H1 (cell line): ENCODE measurements around the gene BBS12. TPM values are rescaled to one million over a fixed set of nuclear protein-coding genes. Genes with fewer than 3 reads are reported as not detected.

Experiments
- CBX5 ChIP-seq: fragments of 300-800, 300-1000 bp; sonication (generic); IDR thresholded peaks from 2 replicates; pipeline ENCODE4 v1.7.1; 2016; ENCODE audit warnings: antibody characterized with exemption, low read length, low read depth
- polyA plus RNA-seq, 7 experiments: library from polyadenylated mRNA; depleted of rRNA in 3 of 7; stranded (reverse) in 5 of 7; unstranded in 2 of 7; fragments of >200 nt in 5 of 7; fragments of 200-250 nt in 2 of 7; gene quantifications; 1 replicate in 5 of 7; 2 replicates in 1 of 7; 4 replicates in 1 of 7; pipeline versions ENCODE4 v1.2.1 to v1.2.3, GENCODE V29; 2011 to 2013; ENCODE audit warnings: missing spikeins in 2 of 7, mixed read lengths in 2 of 7
- total RNA-seq: library from RNA; stranded (reverse); fragmentation: NEBNext Ultra II Directional; extraction: Animal tissue kit (Norgen Biotek cat#: 25700); gene quantifications from 2 replicates; pipeline ENCODE4 v1.2.1, GENCODE V29; 2021

Gene BBS12
- total and polyA plus RNA-seq, 2 of the 8 experiments (the other 6 are each of a cell fraction or from before 2014, with no cell fraction given): 0.88 to 2.6 TPM

DNA sequence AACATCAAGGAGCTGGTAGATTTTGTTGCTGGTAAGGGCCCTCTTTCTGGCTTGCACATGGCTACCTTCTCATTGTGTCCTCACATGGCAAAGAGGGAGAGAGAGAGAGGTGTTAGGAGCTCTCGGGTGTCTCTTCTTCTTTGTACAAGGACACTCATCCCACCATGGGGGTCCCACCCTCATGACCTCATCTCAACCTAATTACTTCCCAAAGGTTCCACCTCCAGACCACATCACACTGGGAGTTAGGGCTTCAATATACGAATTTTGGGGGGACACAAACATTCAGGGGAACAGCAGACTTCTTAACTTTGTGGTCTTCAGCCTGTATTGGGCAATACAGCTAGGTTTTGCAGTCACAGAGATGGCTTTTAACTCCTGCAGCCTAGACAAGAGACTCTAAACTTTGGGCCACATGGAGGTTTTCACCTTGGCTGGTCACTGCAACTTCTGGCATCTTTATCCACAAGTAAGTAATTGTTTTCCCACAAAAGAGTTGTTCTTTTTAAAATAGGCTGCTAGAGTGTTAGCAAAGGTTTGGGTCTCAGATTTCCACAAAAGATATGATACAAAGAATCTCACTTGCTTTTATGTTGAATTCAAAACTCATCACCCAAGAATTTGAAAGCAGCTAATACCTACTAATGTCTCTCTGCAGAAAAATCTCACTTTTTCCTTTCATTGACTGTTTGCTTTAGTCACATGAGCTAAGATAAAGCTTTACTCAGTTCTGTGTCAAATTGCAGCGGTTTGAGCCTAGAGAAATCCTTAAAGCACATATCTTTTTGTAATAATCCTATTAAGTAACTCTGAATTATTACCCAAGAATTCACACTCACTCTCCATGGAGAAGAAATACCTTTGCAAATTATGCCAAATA lies 39.6 kb upstream of the BBS12 start (continued):
- no peak for TF ChIP-seq CBX5
